Measurements from ENCODE around the gene PRSS2.
"Not testable (repeated sequence)": the region's sequence is repeated elsewhere in the genome, so short reads cannot be mapped to it uniquely, and the experiment has no call there.

The PRSS2 gene

GRCh38 chr7:142770661-142771352 lies at the start of gene PRSS2:
PRSS2 (plus strand) TSS chr7:142770970; CDS start chr7:142770983, 13 bp downstream.
- TF ChIP-seq CTCF (IDR thresholded peaks at IDR 0.05; ENCODE audit: control extremely low read depth, extremely low read depth, low read depth, missing control alignments): no peak
- ChIA-PET POLR2A (interaction anchor here (1.5 kb wide), 1 partner anchor 12 kb away, joined by 4 read pairs; no protein-coding TSS in a partner anchor), CTCF (interaction anchor here (1.0 to 9.5 kb wide), 15 partner anchors 9 to 255 kb away, joined by 3 to 99 read pairs (median 4); no protein-coding TSS in a partner anchor)
- no peak for DNase-seq (ENCODE audit: extremely low spot score)

- DNase-seq (ENCODE audit: extremely low spot score): no peak
- TF ChIP-seq CTCF (IDR thresholded peaks at IDR 0.05; ENCODE audit: control extremely low read depth, extremely low read depth, low read depth, missing control alignments): no peak
- POLR2A ChIA-PET: no interaction called here
- CTCF ChIA-PET: interaction anchor here (1.0 kb wide), 1 partner anchor 8 kb away, joined by 4 read pairs; no protein-coding TSS in a partner anchor
These were observed 49.8 kb upstream of the PRSS2 start for GRCh38 chr7:142720986-142721385.

- TF ChIP-seq CTCF (IDR thresholded peaks at IDR 0.05; ENCODE audit: control extremely low read depth, extremely low read depth, low read depth, missing control alignments): no peak
- ChIA-PET POLR2A (no interaction called here), CTCF (no interaction called here)
- no peak for DNase-seq (ENCODE audit: extremely low spot score)
These were observed 48.4 kb upstream of the PRSS2 start for GRCh38 chr7:142722248-142722794.

- ChIA-PET CTCF (interaction anchor here (1.0 to 2.0 kb wide), 4 partner anchors 19 to 198 kb away, joined by 3 to 9 read pairs (median 3); no protein-coding TSS in a partner anchor), POLR2A (no interaction called here)
- TF ChIP-seq CTCF (IDR thresholded peaks at IDR 0.05; ENCODE audit: control extremely low read depth, extremely low read depth, low read depth, missing control alignments): no peak
- no peak for DNase-seq (ENCODE audit: extremely low spot score)
These were observed 37.5 kb upstream of the PRSS2 start for GRCh38 chr7:142733271-142733670.

GRCh38 chr7:142739923-142740492 lies 30.8 kb upstream of the PRSS2 start:
- no peak for DNase-seq (ENCODE audit: extremely low spot score)
- TF ChIP-seq CTCF (IDR thresholded peaks at IDR 0.05; ENCODE audit: control extremely low read depth, extremely low read depth, low read depth, missing control alignments): peak; percentile 12
- ChIA-PET POLR2A (no interaction called here), CTCF (interaction anchor here (0.8 to 2.7 kb wide), 5 partner anchors 8 to 43 kb away, joined by 3 to 10 read pairs (median 3); no protein-coding TSS in a partner anchor)

- TF ChIP-seq CTCF (IDR thresholded peaks at IDR 0.05; ENCODE audit: control extremely low read depth, extremely low read depth, low read depth, missing control alignments): no peak
- CTCF ChIA-PET: interaction anchor here (0.7 to 2.7 kb wide), 6 partner anchors 9 to 106 kb away, joined by 3 to 10 read pairs (median 4); no protein-coding TSS in a partner anchor
These were observed 30.0 kb upstream of the PRSS2 start for GRCh38 chr7:142740786-142741185.

GRCh38 chr7:142741932-142742331 lies 28.8 kb upstream of the PRSS2 start:
- DNase-seq (ENCODE audit: extremely low spot score); POLR2A ChIA-PET: not testable (repeated sequence)
- CTCF ChIA-PET: interaction anchor here (2.0 to 2.7 kb wide), 2 partner anchors 41 to 69 kb away, joined by 7 to 10 read pairs; no protein-coding TSS in a partner anchor

More at GRCh38 chr7:142740786-142741185, 30.0 kb upstream of the PRSS2 start:
- POLR2A ChIA-PET: interaction anchor here (0.6 kb wide), 1 partner anchor 25 kb away, joined by 3 read pairs; no protein-coding TSS in a partner anchor
- DNase-seq (ENCODE audit: extremely low spot score): no peak
